Measurements from ENCODE around the gene MRPL28.
"Not testable (repeated sequence)": the region's sequence is repeated elsewhere in the genome, so short reads cannot be mapped to it uniquely, and the experiment has no call there.

Gene MRPL28

DNA sequence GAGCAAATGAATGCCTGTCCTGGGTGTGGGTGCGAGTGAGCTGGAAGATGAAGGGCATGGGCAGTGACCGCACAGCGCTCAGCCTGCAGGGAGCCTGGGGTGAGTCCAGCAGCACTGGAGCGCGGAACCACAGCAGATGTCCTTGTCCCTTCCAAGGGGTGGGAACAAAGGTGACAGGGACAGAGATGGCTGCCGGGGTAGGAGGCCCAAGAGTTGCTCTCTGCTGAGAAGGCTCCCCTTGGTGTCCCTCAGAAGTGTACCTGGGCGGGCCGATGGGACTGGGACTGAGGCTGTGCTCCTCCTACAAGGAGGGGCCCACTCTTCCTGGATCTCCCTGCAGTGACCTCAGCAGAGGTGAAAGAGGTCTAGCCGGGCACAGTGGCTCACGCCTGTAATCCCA lies 19.0 kb upstream of the MRPL28 start:
- DNase-seq = no peak

DNA sequence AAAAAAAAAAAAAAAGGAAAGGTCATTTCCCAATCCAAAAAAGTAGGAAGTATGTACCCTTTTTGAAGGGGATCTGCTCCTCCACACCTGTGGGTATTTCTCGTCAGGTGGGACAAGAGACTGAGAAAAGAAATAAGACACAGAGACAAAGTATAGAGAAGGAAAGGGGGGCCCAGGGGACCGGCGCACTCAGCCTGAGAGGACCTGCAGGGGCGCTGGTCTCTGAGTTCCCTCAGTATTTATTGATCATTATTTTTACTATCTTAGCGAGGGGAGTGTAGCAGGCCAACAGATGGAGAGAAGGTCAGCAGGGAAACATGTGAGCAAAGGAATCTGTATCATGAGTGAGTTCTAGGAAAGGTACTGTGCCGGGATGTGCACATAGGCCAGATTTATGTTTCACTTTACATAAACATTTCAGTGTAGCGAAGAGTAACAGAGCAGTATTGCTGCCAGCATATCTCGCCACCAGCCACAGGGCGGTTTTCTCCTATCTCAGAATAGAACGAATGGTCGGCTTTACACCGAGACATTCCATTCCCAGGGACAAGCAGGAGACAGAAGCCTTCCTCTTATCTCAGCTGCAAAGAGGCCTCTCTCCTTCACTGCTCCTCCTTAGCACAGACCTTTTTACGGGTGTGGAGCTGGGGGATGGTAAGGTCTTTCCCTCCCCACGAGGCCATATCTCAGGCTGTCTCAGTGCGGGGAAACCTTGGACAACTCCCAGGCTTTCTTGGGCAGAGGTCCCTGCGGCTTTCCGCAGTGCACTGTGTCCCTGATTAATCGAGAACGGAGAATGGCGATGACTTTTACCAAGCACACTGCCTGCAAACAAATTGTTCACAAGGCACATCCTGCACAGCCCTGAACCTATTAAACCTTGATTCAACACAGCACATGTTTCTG lies 17.7 kb upstream of the MRPL28 start:
- not testable (repeated sequence) for DNase-seq

DNA sequence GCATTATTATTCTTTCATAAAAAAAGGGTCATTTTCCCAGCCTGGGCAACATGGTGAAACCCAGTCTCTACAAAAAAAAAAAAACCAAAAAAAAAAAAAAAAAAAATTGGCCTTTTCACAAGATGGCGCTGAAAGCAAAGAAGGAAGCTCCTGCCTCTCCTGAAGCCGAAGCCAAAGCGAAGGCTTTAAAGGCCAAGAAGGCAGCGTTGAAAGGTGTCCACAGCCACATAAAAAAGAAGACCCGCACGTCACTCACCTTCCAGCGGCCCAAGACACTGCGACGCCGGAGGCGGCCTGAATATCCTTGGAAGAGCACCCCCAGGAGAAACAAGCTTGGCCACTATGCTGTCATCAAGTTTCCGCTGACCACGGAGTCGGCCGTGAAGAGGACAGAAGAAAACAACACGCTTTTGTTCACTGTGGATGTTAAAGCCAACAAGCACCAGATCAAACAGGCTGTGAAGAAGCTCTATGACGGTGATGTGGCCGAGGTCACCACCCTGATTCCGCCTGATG lies 16.4 kb upstream of the MRPL28 start:
- DNase-seq = no peak

DNA sequence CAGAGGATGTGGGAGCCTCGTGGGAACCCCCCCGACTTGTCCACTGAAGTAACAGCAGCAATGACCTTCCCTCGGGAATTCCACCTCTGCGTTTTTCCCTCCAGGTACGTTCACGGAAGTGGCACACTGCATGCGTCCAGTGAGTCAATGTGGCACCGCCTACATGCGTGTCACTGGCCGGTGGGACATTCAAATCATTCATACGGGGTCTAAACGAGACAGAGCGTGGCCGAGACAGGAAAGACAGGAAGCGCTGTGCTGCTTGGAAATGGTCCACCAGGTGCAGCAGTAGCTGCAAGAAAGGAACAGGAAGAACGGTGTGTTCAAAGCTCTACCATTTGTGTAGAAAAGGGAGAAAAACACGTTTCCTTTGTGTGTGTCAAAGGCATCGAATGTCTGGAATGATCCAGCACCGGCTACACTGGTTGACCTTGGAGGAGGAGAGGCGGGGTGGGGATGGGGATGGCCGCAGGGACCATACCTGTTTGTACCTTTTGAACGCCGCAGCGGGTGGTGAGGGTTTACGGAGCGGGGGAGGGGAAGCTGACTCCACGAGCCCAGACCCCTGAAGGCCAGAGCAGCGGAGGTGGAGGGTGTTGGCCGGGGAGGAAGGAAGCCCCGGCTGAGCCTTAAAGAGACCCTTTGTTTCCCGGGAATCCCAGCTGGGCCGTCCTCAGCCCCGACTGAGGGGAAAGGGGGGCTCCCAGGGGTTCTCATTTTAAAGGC lies 13.2 kb upstream of the MRPL28 start:
- peak; percentile 77 for DNase-seq

DNA sequence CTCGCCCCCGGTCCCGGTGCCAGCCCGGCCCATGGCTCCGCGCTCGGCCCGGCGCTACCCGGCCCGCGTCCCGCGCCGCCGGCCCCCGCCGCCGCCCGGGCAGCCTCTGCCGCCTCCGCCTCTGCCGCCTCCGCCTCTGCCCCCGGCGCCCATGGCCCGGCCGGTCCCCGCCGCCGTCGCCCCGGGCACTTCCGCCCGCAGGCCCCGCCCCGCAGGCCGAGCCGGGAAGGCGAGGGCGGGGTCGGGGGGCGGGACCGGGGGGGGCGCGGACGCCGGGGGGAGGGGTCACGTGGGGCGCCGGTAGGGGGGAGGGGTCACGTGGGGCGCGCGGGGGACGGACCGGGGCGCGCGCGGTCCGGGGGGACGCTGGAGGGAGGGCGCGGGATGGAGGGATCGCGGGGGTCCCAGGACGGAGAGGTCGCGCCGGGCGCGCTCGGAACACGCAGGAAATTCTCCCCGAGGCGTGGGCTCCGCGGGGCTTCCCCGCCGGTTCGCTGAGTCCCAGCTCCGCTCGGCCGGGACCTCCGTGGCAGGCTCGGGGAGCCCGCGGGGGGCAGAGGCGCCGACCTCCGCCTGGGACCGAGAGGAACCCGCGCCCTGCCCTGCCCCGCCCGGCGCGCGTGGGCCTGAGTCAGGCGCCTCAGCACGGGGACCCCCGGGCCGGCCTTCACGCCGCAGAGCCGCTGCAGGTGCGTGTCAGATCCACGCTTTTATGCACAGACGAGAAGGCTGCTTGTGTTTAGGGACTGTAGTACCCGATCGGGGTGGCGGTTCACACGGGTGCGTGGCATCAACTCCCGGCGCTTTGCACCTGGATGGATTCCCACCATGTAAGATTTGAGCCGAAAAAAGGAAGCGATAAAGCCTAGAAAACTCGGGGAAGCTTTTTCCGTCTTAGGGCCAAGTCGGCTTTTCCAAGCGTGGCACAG lies 11.7 kb upstream of the MRPL28 start, which contains the start of gene PGAP6:
Gene PGAP6, minus strand, starts transcription at position 190 of the 929 bp plus-strand sequence. Its CDS starts 157 bp downstream, at position 33.
- DNase-seq = peak; percentile 82

DNA sequence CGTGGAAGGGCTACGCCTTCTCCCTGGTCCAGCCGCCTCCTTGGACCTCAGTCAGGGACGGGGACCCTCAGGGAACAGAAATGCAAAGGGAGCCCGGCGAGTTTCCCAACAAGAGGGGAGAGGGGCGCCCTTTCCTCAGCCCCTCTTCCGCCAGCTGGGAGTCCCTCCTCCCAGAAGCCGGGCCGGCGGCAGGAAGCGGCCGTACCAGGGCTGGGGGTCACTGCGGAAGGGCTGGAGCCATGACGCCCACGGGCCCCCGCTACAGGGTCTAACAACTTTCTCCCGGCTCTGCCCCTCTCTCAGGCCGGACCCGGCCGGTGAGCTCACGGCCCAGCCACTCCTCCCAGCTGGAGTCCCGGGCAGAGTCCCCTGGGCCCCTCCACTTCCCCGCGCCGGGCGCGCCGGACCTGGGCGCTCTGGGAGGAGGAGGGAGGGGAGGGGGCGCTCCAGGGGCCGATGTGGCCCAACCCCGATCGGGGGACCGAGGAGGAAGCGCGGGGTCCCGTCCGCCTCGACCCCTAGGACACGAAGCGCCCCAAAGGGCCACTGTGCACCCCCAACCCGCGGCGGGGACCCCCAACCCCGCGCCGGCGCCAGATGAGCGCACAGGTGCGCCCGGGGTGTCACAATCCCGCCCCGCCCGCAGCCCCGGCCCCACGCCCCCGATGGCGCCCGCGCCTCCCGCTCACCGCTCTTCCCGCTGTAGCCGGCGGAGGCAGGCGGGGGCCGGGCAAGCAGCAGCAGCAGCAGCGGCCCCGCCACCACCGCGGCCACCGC lies 10.9 kb upstream of the MRPL28 start:
- no peak for DNase-seq

DNA sequence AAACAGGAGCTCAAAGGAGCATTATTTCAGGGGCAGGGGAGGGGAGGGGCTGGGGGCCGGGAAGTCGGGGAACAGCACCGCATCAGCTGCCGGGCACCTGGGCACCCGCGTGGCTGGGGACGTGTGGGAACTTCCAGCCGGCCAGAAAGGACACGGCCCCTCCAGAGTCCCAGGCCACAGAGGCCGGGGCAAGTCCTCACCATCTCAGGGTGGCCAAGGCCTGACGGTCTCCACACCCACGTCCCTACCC lies 10.3 kb upstream of the MRPL28 start:
- DNase-seq = no peak

DNA sequence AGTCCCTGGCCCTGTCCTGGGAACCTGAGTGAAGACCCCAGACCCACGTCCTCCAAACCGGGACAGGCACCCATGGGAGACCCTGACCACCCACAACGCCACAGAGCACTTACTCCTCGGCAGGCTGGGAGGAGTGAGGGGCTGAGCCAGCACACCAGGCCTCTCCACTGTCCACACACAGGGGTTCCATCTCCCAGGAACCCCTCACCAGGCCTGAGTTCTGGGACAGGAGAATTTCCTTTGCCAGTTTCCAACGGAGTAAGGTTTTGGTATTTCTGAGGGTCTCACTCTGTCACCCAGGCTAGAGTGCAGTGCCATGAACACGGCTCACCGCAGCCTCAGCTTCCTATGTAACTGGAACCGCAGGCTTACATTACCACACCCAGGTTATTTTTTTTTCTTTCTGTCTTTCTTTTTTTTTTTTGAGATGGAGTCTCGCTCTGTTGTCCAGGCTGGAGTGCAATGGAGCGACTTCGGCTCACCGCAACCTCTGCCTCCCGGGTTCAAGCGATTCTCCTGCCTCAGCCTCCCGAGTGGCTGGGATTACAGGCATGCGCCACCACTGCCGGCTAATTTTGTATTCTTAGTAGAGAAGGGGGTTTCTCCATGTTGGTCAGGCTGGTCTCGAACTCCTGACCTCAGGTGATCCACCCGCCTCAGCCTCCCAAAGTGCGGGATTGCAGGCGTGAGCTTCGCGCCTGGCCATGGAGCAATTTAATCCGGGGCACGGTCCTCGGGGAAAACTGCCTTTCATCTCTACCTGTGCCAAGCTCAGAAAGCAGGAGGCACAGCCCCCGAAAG lies 9.8 kb upstream of the MRPL28 start:
- no peak for DNase-seq

DNA sequence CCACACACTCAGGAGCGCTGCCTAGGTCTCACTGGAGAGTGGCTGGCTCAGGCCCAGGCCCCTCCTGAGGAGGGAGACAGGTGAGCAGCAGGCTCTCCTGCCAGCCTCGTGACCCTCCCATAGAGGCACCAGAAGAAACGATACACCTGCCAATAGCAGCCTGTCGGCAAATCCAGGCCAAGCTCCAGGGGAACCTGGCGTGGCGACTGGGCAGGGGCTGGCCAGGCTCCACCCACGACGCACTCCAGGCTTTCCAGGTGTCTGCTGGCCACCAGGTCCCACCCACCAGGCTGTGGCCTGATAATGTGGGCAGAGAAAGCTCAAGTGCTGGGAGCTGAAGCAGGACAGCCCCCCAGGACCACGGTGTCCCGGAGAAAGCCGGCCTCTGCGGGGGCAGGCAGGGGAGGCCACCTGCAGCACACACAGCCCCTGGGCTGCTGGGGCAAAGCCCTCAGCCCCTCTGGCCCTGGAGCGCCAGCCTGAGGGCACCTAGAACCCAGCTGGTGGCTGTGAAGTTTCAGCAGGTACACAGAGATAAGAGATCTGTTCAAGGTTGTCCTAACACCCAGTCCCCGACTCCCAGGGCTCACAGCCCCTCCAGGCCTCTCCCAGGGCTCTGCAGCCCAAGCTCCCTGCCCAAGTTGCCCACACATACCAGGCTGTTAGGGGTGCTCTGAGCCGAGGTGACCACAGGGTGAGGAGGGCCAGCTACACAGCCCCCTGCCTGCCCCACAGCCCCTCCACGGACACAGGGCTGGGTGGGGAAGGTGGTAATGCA lies 9.0 kb upstream of the MRPL28 start:
- DNase-seq = no peak

DNA sequence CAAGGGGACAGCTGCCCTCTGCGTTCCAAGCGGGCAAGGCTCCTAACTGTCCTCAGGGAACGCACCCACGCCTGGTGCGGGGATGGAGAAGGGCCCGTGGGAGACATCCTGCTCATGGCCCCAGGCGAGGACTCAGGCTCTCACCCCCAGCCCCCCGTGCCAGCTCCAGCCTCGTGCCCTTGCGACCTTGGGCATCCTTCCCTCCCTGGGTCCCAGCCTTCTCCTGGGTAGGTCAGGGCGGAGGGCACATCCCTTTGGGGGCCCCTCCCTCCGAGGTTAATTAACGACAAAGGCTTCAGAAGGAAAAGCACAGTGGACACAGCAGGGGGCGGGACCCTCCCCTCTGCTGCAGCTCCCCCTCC lies 8.5 kb upstream of the MRPL28 start:
- DNase-seq = no peak

DNA sequence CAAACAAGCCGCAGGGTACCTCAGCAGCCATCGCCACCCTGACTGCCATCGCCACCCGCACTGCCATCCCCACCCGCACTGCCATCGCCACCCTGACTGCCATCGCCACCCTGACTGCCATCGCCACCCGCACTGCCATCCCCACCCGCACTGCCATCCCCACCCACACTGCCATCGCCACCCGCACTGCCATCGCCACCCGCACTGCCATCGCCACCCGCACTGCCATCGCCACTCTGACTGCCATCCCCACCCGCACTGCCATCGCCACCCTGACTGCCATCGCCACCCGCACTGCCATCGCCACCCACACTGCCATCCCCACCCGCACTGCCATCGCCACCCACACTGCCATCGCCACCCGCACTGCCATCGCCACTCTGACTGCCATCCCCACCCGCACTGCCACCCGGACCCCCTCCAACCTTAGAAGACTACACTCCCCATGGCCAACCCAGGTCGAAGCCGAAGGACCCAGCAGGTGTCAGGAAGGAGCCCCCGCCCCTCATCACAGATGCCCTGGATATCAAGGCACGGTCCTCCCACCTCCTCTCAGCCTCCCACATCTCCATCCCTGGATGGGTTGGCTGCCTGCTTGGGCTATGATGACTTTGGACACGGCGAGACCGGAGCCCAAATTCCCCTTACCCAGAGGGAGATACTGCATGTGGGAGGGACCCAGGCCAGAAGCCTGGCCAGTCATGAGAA lies 7.9 kb upstream of the MRPL28 start:
- DNase-seq = not testable (repeated sequence)

DNA sequence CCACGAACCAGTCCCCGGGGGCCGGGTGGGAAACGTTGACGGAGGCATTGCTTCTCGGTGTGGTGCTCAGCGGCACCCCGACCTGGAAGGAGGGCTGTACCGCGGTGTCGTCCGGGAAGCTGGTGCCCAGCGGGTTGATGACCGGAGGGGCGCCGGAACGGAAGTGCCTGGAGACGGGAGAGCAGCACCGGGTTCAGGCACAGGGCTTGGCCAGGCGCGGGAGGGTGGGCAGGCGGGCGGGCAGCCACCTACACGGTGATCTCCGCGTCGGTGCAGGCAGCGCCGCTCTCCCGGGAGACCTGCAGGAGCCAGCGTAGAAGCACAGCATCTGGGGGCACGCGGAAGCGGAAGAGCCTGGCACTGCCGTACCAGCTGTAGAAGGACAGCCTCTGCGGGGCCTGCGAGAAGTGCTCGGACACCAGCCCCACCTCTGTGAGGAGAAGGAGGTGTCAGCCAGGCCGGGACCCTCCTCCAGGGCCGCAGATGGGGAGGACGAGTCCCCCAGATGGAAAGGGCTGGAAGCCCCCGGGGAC lies 7.1 kb upstream of the MRPL28 start:
- DNase-seq = no peak

DNA sequence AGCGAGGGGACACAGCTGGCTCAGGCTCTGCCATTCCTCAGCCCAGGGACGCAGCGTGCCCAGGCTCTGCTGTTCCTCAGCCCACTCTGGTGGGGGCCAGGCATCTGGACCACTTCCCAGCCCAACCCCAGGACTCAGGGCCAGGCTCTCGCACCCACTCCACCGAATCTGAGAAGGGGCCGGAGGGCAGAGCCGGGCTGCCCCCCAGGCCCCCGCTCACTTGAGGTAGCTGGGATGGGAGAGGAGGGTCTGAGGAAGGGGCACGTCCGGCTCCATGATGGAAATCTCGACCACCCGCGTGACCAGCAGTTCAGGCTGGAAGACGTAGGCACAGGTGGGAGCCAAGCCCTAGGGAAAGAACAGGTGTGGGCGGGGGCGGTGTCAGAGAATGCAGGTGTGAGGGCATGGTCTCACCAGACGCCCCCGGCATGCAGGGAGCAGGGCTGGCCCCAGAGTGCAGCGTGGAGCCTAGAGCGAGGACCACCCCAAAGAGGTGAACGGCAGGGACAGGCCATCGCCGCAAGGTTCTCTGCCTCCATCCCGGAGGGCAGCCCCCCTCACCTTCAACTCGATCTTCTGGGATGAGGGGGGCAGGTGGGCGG lies 6.6 kb upstream of the MRPL28 start:
- no peak for DNase-seq

DNA sequence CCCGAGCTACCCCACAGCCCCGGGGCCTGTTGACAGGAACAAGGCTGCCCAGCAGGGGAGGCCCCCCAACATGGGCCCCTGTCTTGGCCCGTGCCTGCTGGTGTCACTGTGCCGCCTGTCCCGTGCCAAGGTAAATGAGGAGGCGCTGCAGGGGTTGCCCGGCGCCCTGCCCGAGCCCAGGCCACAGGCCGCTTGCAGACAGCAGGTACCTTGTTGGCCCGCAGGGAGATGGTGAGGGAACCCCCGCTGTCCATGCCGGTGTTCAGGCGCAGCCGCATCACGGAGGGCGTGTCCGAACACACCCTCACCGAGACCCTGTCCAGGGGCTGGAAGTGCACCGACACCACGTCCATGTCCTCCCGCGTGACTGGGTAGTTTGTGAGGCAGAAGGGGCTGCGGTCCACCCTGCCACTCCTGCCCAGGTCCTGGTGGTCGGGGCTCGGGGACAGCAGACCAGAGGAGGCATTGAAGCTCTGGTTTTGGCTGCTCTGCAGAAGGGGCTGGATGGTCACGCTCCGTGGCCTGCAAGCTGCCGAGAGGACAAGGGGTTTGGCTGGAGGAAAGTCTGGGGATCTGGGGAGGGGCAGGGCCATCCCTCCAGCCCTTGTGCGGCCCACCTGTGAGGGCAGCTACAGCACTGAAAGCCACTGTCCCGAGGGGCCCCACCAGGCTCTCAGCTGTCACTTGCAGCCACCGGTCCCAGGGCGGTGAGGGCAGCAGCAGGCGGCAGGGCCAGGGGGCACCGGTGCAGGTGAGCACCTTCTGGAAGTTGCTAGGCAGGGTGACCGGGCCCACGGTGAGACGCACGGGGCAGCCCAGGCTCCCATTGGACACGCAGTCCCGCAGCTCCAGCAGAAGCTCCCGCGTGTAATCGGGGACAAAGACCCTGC lies 5.8 kb upstream of the MRPL28 start:
- DNase-seq = no peak

DNA sequence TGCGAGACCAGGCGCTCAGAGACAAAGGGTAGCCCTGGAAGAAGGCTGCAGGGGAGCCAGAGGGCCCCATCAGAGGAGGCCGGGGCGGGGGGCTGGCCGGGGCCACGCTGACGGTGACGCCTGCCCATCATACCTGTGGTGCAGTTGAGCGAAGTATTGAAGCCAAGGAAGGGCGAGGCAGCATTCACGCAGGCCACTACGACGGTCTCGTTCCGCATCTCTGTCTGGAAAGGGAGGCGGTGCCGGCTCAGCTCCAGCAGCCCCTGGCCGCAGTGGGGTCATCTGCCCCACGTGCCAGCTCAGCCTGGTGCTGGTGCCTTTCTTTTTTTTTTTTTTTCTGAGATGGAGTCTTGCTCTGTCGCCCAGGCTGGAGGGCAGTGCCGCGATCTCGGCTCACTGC lies 4.9 kb upstream of the MRPL28 start:
- DNase-seq = no peak

DNA sequence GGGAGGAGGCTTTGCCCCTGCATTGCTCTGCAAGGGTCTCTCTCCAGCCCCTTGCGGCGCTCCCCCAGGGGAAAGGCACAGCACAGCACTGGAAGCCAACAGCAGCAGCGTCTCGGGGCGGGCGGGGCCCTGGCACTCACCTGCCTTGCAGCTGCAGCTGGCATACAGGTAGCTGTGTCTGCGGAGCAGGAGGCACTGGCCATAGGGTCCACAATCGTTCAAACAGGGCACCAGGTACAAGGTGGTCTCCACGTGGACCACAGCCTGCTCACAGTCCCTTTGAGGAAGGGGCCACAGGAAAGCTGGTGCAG lies 4.2 kb upstream of the MRPL28 start:
- no peak for DNase-seq

DNA sequence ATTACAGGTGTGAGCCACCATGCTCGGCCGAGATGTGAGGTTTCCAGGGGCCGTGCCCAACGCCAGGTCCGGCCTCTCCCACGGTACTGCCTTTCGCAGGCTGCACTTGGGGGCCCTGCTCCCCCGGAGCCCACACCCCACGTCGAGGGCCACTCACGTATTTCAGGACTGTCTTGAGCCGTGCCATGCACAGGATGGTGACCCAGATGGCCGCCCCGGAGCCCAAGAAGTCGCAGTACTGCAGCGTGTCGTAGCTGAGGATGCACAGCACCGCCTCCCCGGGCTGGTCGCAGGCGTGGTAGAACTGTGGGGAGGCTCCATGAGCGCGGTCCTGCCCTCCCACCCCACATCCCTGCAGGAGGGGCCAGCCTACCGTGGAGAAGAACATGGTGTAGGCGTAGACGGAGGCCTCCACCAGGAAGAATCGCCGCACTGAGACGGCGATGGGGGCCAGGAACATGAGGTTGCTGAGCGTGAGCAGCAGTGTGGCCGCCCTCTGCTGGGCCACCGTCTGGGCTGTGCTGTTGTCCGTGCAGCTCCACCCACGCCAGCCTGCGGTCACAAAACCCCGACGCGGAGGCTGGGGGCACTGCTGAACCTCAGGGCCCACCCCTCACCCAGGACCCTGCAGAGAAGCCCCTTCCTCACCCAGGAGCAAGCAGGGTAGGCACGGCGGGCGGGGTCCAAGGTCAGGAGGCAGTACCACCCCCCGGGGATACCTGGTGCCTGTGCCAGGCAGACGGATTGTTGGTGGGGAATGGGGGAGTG lies 3.7 kb upstream of the MRPL28 start:
- DNase-seq = no peak

All from activated CD8-positive, alpha-beta memory T cell treated with anti-CD3 and anti-CD28 coated beads for 24 hours (primary cell).